ENCODE results near the gene FTL.

The FTL gene
- long read RNA-seq, transcript FTL-201 (4 exons, 878 nt) = major isoform, 2,346 of 2,377 reads
- long read RNA-seq, partial matches to known transcripts = 3 of 2,377 reads
- long read RNA-seq, other reads (novel, unspliced or antisense) = 28 of 2,377 reads

- TF ChIP-seq CTCF (IDR thresholded peaks at IDR 0.05; ENCODE audit: insufficient read depth, low read length) (no peak), SPI1 (IDR thresholded peaks at IDR 0.05; ENCODE audit: borderline replicate concordance, low read depth) (peak; percentile 35; the same call in 1 of the 2 replicates), REST (IDR thresholded peaks at IDR 0.05; ENCODE audit: insufficient replicate concordance, low read depth) (peak; percentile 79), POLR2AphosphoS5 (IDR thresholded peaks at IDR 0.05; ENCODE audit: low read depth) (peak; percentile 100), GABPA (IDR thresholded peaks at IDR 0.05; ENCODE audit: low read depth) (no peak)
- peak within 1 kb of the TSS; percentile 93 for H3K27ac ChIP-seq (replicated peaks)
- peak; percentile 95 to 99 for DNase-seq (ENCODE audit: low read depth in 1 of 2, low spot score in 1 of 2)
- H3K27me3 ChIP-seq (ENCODE audit: insufficient read depth, poor library complexity, severe bottlenecking) = no peaks in the 10 kb centered on the region
- peak within 1 kb of the TSS; percentile 75 for H3K4me3 ChIP-seq (replicated peaks; ENCODE audit: insufficient read depth, low read length)
Measured at GRCh38 chr19:48965040-48965805, at the start of gene FTL. TSS of gene FTL (plus strand) at chr19:48965309. CDS start at chr19:48965508, 199 bp downstream.

GRCh38 chr19:48915757-48916156 lies 49.4 kb upstream of the FTL start:
- Histone ChIP-seq H3K4me3 (replicated peaks; ENCODE audit: insufficient read depth, low read length) (no peak overlapping the region), H3K27me3 (ENCODE audit: insufficient read depth, poor library complexity, severe bottlenecking) (no peaks in the 10 kb centered on the region), H3K27ac (replicated peaks) (no peak overlapping the region)
- TF ChIP-seq SPI1 (IDR thresholded peaks at IDR 0.05; ENCODE audit: borderline replicate concordance, low read depth) (no peak), CTCF (IDR thresholded peaks at IDR 0.05; ENCODE audit: insufficient read depth, low read length) (no peak), POLR2AphosphoS5 (IDR thresholded peaks at IDR 0.05; ENCODE audit: low read depth) (no peak), REST (IDR thresholded peaks at IDR 0.05; ENCODE audit: insufficient replicate concordance, low read depth) (no peak), GABPA (IDR thresholded peaks at IDR 0.05; ENCODE audit: low read depth) (no peak)
- no peak for DNase-seq (ENCODE audit: low read depth in 1 of 2, low spot score in 1 of 2)

- no peak for DNase-seq (ENCODE audit: low read depth in 1 of 2, low spot score in 1 of 2)
- H3K27ac ChIP-seq (replicated peaks) = no peak overlapping the region
- no peaks in the 10 kb centered on the region for H3K27me3 ChIP-seq (ENCODE audit: insufficient read depth, poor library complexity, severe bottlenecking)
- TF ChIP-seq SPI1 (IDR thresholded peaks at IDR 0.05; ENCODE audit: borderline replicate concordance, low read depth) = no peak
- TF ChIP-seq GABPA (IDR thresholded peaks at IDR 0.05; ENCODE audit: low read depth) = no peak
- no peak for TF ChIP-seq POLR2AphosphoS5 (IDR thresholded peaks at IDR 0.05; ENCODE audit: low read depth)
- no peak for TF ChIP-seq REST (IDR thresholded peaks at IDR 0.05; ENCODE audit: insufficient replicate concordance, low read depth)
- TF ChIP-seq CTCF (IDR thresholded peaks at IDR 0.05; ENCODE audit: insufficient read depth, low read length) = no peak
- H3K4me3 ChIP-seq (replicated peaks; ENCODE audit: insufficient read depth, low read length) = no peak overlapping the region
Measured at GRCh38 chr19:48918071-48918470, 47.0 kb upstream of the FTL start.
